ENCODE results near the gene PIK3AP1. TPM values are rescaled to one million over a fixed set of nuclear protein-coding genes. Genes with fewer than 3 reads are reported as not detected.

Gene PIK3AP1
- total RNA-seq, 1 experiment from 2014 or later, result 7.1 TPM

DNA sequence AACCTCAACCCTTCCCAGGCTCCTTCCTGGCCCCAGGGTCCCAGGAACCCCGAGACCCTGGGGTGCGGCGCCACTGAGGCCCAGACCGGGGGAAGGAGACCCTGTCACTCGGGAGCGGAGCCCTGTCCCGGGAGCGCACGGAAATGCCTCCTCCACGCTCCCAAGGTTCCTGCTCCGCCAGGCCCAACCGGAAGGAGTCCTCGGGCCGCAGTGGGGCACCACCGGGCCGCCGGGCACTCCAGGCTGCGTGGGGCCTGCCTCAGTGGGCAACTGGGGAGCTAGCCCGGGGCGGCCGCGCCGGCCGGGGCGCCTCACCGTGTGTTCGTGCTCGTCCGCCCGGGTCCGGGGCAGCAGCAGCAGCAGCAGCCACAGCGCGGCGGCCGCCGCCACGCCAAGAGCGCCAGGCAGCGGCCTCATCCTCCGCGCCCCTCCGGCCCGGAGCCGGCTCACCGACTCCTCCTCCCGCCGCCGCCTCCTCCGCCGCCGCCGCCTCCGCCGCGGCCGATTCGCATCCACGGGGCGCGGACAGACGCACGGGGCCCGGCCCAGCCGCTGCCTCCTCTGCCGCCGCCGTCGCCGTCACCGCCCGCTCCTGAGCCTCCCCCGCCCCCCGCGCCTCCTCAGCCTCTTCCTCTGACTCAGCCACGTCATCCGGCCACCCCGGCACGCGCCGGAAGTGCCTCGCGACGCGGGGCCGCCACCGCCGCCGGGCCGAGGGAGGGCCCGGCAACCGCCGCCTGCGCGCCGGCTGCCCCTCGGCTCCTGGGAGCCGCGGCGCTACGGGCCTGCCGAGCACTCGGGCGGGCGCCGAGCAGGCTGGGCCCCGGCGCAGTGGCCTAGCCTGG, 133.7 kb downstream of the PIK3AP1 start, which contains the start of gene TM9SF3 (continued):
- TF ChIP-seq YY1 (IDR thresholded peaks at IDR 0.05; ENCODE audit: extremely low read depth, insufficient replicate concordance, low read depth, low read length), result peak; percentile 27
- TF ChIP-seq ZNF274 (IDR thresholded peaks at IDR 0.05; ENCODE audit: low read depth, low read length), result no peak
- TF ChIP-seq ELF1 (IDR thresholded peaks at IDR 0.05; ENCODE audit: borderline replicate concordance, low read depth), result no peak
- no peak for TF ChIP-seq EZH2 (IDR thresholded peaks at IDR 0.05)
- no peak for TF ChIP-seq JUND (IDR thresholded peaks at IDR 0.05)

DNA sequence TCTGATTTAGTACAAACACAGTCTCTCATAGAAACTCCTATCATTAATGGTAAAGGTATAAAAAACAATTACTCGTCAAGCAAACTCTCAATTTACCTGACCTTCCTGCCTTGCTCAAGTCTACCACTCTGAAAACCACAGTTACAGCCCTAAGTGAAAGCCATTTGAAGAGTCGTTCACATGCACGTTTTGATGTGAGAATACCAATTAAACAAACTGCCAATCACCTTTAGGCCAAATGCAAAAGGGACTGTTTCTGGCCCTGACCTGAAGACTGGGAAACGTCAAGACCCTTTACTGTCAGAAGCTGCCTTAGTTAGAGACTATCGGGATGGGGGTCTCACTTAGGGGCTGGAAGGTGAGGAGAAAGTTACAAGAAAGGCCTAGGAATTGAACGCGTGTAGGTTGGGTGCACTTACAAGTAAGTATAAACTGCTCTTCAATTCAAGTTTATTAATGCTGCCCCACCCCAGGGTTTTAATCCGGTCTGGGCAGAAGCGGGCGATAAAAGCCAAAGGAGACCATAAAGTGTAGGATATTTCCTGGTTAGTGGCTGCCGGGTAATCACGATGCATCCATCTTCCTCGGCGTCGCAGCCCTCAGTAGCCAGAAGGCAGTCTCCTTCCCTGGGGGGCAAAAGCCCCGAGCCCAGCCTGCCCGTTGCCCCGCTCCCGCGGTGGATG, 134.4 kb downstream of the PIK3AP1 start:
- peaks cover 18% of the 10 kb centered on the region; the same call in 1 of the 2 replicates for H4K20me1 ChIP-seq (ENCODE audit: insufficient read depth)
- RAD21 ChIA-PET (ENCODE audit: low non-redundant PET in 1 of 2, low total read pairs in 2 of 2, uncharacterized antibody in 2 of 2, unreplicated experiment in 2 of 2), result no interaction called here
- no peak for DNase-seq (ENCODE audit: low read depth, low spot score)
- TF ChIP-seq FOSL1 (IDR thresholded peaks at IDR 0.05; ENCODE audit: low read depth), result no peak
- 0 out of 2 replicates have a peak, but pooled peaks have one; percentile 25 for TF ChIP-seq MAX (IDR thresholded peaks at IDR 0.05)
- no peak for TF ChIP-seq EGR1 (IDR thresholded peaks at IDR 0.05; ENCODE audit: low read depth)
- no peak for TF ChIP-seq JUND (IDR thresholded peaks at IDR 0.05)
- no peak for TF ChIP-seq EZH2 (IDR thresholded peaks at IDR 0.05)
- ATAC-seq, result peak; percentile 39
- no TSS peak for BruUV-seq (replicated peaks)
- H3K9ac ChIP-seq (ENCODE audit: low read length), result peak overlapping the region; percentile 91
- peak overlapping the region; percentile 95 for H3K27ac ChIP-seq (ENCODE audit: low read depth, low read length)
- H3K4me1 ChIP-seq (ENCODE audit: control insufficient read depth in 1 of 2, insufficient read depth in 2 of 2, low read length in 2 of 2), result peaks cover 14 to 33% of the 10 kb centered on the region in 2 experiments
- peak overlapping the region; percentile 80 to 84 for H3K4me3 ChIP-seq (replicated peaks in 1 of 2; ENCODE audit: low read depth in 1 of 2, low read length in 2 of 2)
- no peak overlapping the region for H2AFZ ChIP-seq (ENCODE audit: low read depth, low read length, poor library complexity, severe bottlenecking)
- intact Hi-C loops (cut with micrococcal nuclease), result no loop called here
- no peaks in the 10 kb centered on the region for H3K9me2 ChIP-seq (ENCODE audit: insufficient read depth)
- H3K79me2 ChIP-seq (ENCODE audit: insufficient read depth, low read length), result peaks cover 59% of the 10 kb centered on the region
- no peaks in the 10 kb centered on the region for H3K27me3 ChIP-seq (ENCODE audit: insufficient read depth, low read length)
- POLR2A ChIA-PET, result no interaction called here
- CTCF ChIA-PET, result interaction anchor here (1.0 kb wide), 1 partner anchor 191 kb away, joined by 3 read pairs; no protein-coding TSS in a partner anchor
- peak overlapping the region; percentile 93 for H3K4me2 ChIP-seq (ENCODE audit: low read length)
- no peaks in the 10 kb centered on the region for H3K9me3 ChIP-seq (ENCODE audit: control insufficient read depth in 1 of 2, insufficient read depth in 1 of 2, low read depth in 1 of 2, low read length in 2 of 2)
- no peaks in the 10 kb centered on the region for H3K36me3 ChIP-seq (ENCODE audit: control insufficient read depth in 1 of 2, insufficient read depth in 2 of 2, low read length in 2 of 2)

All from HCT116 (cell line).